Esophagus (tissue), 2 donors: ENCODE data around the gene UBE2Q1. TPM values are rescaled to one million over a fixed set of nuclear protein-coding genes. Genes with fewer than 3 reads are reported as not detected.

ENCODE experiments used
- H3K27ac ChIP-seq, 2 donors: one replicate each; pipeline ENCODE4 v1.5.1; 2013; ENCODE audit warnings: low read depth in 2 of 2, mild to moderate bottlenecking in 2 of 2, inconsistent platforms in 1 of 2, low read length in 1 of 2, moderate library complexity in 1 of 2
- H3K27me3 ChIP-seq, 2 donors: one replicate each; pipeline ENCODE4 v1.6.1; 2013; ENCODE audit warnings: low read length in 2 of 2, control low read depth in 1 of 2, mild to moderate bottlenecking in 1 of 2; ENCODE audit not compliant: insufficient read depth in 2 of 2, control insufficient read depth in 1 of 2
- H3K36me3 ChIP-seq, 2 donors: one replicate each; pipeline ENCODE4 v1.6.1; 2013; ENCODE audit warnings: low read length in 1 of 2; ENCODE audit not compliant: control insufficient read depth in 2 of 2, insufficient read depth in 2 of 2
- H3K4me1 ChIP-seq, 2 donors: one replicate each; pipeline ENCODE4 v1.6.1; 2013; ENCODE audit warnings: low read length in 1 of 2; ENCODE audit not compliant: control insufficient read depth in 2 of 2, insufficient read depth in 2 of 2
- H3K4me3 ChIP-seq, 2 donors: one replicate each; pipeline ENCODE4 v1.5.1; 2013; ENCODE audit warnings: low read length in 2 of 2, mild to moderate bottlenecking in 2 of 2, low read depth in 1 of 2, moderate library complexity in 1 of 2
- H3K9me3 ChIP-seq, 2 donors: one replicate each; pipeline ENCODE4 v1.6.1; 2013; ENCODE audit warnings: mild to moderate bottlenecking in 2 of 2, low read depth in 1 of 2, low read length in 1 of 2, moderate library complexity in 1 of 2; ENCODE audit not compliant: control insufficient read depth in 2 of 2, insufficient read depth in 1 of 2
- WGBS, 2 donors: extraction: QIAGEN DNeasy Blood & Tissue Kit; methylation state at CpG; one replicate each; pipeline ENCODE4 v1.1.7; 2013; 5-methylcytosine and 5-hydroxymethylcytosine counted together
- polyA plus RNA-seq, 2 donors: library from polyadenylated mRNA; stranded (reverse); fragments of 200-250 nt; gene quantifications; one replicate each; pipeline ENCODE4 v1.2.3, GENCODE V29; 2013
- donor health status: healthy with polysubstance abuse.
- donor health status: Bipolar disorder and iron deficiency.

UBE2Q1 gene
- polyA plus RNA-seq, 2 donors = 23.5 to 24.7 TPM

DNA sequence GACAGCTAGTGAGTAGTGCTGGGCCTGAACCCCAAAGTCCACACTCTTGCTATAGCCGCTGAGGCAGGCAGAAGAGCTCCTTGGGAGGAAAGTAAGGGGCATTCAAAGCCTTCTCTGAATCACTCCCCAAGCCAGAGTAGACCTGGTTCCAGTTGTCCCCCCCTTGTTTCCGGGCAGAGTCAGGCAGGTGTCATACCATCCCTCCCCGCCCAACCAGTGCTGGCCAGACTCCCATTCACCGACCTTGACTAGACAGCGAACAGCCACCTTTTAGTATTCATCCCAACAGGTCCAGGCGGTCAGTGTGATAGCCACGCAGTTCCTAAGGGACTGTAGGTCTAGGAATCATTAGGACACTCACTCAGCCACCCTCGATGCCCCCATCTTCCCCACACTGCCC, 20.9 kb upstream of the UBE2Q1 start:
- H3K36me3 ChIP-seq = peaks cover 23 to 31% of the 10 kb centered on the region in 2 donors
- H3K4me1 ChIP-seq = peaks cover 0 to 1% of the 10 kb centered on the region in 2 donors
- no peaks in the 10 kb centered on the region for H3K27me3 ChIP-seq
- no peak overlapping the region for H3K4me3 ChIP-seq
- H3K27ac ChIP-seq = no peak overlapping the region
- no peaks in the 10 kb centered on the region for H3K9me3 ChIP-seq
- 77 to 87% methylated on average over 8 of the region's 8 CpGs for WGBS, 2 donors

DNA sequence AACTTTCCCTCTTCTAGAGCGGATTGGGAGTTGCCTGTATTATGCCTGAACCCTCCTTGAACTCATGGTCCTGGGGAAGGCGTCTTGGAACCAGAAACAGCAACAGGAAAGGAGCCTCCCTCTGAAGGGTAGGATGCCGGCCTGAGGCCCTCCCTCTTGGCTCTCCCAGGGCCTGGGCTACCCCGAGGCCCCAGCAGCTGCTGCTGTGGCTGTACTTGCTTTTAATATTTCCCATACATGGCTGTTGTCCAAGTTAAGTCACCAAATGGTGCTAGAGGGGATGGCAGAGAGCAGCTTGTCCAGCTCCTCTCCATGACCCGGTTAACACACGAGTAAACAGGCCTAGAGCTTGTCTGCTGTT, 19.6 kb upstream of the UBE2Q1 start:
- 30 to 45% methylated on average over 6 of the region's 6 CpGs for WGBS, 2 donors
- H3K27ac ChIP-seq = no peak overlapping the region
- H3K36me3 ChIP-seq = peaks cover 23 to 26% of the 10 kb centered on the region in 2 donors
- peaks cover 0 to 1% of the 10 kb centered on the region in 2 donors for H3K4me1 ChIP-seq
- H3K9me3 ChIP-seq = no peaks in the 10 kb centered on the region
- H3K4me3 ChIP-seq = no peak overlapping the region
- H3K27me3 ChIP-seq = no peaks in the 10 kb centered on the region

DNA sequence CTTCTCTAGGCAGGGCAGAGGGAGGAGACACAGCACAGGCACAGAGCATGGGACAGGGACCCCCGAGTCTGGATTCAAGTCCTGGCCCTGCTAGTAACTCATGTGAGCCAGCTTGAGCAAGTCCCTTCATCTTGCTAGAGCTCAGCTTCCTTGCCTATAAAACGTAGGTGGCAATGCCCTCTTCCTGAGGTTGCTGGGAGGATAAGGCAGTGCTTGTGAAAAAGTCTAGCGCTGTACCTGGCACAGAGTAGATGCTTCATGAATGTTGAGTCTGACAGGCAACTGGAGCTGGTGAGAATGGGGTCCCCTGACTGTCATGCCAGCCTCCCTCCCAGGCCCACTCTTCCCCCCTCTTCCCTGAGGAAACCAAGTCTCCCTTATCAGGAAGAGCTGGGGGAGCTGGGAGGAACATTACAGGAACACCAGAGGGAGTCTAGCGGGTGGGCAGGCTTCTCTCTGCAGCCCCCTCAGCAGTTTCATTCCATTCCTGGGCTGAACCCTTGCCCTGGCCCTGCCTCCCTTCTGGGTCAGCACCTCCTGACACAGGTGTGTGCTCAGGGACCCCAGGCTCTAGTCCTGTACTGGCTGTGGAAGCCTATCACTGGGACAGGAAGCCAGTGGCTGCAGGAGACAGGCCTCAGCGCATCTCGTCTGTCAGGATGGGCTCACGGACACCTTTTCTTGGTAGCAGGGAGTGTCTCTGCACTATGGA, 19.0 kb upstream of the UBE2Q1 start:
- Histone ChIP-seq H3K27ac (peak overlapping the region in 1 of 2 donors; percentile 5), H3K9me3 (no peaks in the 10 kb centered on the region), H3K4me1 (peaks cover 0 to 1% of the 10 kb centered on the region in 2 donors), H3K4me3 (no peak overlapping the region), H3K36me3 (peaks cover 20 to 21% of the 10 kb centered on the region in 2 donors), H3K27me3 (no peaks in the 10 kb centered on the region)
- 66 to 74% methylated on average over 7 of the region's 7 CpGs for WGBS, 2 donors

DNA sequence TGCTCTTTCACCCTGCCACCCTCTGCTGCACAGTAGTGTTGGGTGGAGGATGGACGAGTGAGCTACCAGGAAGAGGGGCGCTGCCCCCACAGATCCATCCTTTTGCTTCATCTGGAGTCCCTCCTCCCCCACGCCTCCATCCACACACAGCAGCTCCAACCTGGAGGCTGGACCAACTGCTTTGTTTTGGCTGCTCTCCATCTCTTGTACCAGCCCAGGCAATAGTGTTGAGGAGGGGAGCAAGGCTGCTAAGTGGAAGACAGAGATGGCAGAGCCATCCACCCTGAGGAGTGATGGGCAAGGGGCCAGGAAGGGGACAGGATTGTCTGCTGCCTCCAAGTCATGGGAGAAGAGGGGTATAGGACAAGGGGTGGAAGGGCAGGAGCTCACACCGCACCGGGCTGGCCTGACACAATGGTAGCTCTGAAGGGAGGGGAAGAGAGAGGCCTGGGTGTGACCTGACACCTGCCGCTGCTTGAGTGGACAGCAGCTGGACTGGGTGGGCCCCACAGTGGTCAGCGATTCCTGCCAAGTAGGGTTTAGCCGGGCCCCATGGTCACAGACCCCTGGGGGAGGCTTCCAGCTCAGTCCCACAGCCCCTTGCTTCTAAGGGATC, 17.6 kb upstream of the UBE2Q1 start:
- Histone ChIP-seq H3K36me3 (peaks cover 13 to 17% of the 10 kb centered on the region in 2 donors), H3K27me3 (no peaks in the 10 kb centered on the region), H3K4me1 (peaks cover 0 to 1% of the 10 kb centered on the region in 2 donors), H3K9me3 (no peaks in the 10 kb centered on the region), H3K27ac (no peak overlapping the region), H3K4me3 (no peak overlapping the region)
- WGBS, 2 donors = 79 to 81% methylated on average over 8 of the region's 8 CpGs

DNA sequence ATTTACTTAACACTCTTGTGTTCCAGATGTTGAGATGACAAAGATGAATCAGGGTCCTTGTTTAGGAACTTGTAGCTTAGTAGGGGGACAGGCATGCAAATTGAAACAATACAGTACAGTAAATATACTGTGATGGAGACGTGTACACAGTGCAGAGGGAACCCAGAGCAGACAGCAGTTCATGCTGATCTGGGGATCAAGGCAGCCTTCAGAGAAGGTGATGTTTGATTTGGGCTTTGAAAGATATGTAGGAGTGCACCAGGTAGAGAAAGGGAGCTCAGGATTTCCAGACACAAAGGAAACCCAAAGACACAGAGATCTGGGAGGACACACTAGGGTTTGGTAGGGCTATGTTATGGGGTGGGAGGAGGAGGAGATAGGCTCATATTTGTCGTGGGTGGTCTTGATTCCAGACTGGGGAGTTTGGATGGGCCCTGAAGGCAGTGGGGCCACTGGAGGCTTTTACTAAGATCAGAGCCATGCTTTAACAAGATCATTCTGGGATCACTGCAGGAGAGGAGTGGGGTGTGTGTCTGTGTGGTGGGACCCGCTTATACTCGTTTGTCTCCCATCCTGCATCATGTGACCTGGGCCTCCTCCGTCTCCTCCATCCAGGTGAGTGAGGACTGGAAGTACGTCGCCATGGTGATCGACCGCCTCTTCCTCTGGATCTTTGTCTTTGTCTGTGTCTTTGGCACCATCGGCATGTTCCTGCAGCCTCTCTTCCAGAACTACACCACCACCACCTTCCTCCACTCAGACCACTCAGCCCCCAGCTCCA, 16.9 kb upstream of the UBE2Q1 start:
- Histone ChIP-seq H3K27ac (no peak overlapping the region), H3K9me3 (no peaks in the 10 kb centered on the region), H3K36me3 (peaks cover 9 to 16% of the 10 kb centered on the region in 2 donors), H3K4me1 (peaks cover 0 to 1% of the 10 kb centered on the region in 2 donors), H3K27me3 (no peaks in the 10 kb centered on the region), H3K4me3 (no peak overlapping the region)
- 73 to 78% methylated on average over 10 of the region's 10 CpGs for WGBS, 2 donors

DNA sequence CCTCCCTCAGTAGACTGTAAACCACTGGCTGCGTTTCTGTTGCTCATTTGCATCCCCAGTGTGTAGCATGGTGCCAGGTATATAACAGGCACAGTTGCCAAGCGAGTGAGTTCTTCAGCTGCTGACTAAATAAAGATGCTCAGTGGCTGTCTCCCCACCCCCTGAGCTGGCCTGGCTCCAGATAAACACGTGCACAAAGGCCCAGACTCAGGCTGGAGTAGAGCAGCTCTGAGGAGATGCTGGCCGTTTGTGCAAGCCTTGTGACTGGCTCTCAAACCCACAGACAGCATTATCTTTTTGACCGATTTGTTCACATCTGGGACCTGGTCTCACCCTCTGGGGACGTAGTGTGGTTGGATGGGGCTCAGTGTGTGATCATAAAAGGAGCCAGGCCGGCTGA, 16.3 kb upstream of the UBE2Q1 start:
- 19 to 20% methylated on average over 7 of the region's 7 CpGs for WGBS, 2 donors
- Histone ChIP-seq H3K36me3 (peaks cover 6 to 10% of the 10 kb centered on the region in 2 donors), H3K9me3 (no peaks in the 10 kb centered on the region)

DNA sequence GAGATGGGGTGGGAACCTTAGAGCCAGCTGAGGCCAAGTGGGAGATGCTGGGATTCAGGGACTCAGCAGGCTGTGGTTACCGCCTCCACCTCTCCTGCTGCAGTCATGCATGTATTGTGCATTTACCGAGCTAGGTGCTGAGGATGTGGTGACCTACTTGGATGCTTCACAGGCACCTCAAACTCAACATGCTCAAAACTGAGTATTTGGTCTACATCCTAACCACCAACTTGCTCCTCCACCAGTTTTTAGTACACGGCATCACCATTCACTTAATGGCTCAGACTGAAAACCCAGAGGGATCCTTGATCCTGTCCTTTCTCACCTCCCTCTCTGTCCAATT, 14.7 kb upstream of the UBE2Q1 start:
- H3K36me3 ChIP-seq = no peaks in the 10 kb centered on the region
- H3K9me3 ChIP-seq = no peaks in the 10 kb centered on the region
- peaks cover 2 to 4% of the 10 kb centered on the region in 2 donors for H3K4me1 ChIP-seq
- 77 to 79% methylated on average over 3 of the region's 3 CpGs for WGBS, 2 donors
- no peak overlapping the region for H3K4me3 ChIP-seq
- no peak overlapping the region for H3K27ac ChIP-seq
- no peaks in the 10 kb centered on the region for H3K27me3 ChIP-seq

More for the DNA sequence above, 16.3 kb upstream of the UBE2Q1 start:
- Histone ChIP-seq H3K27ac (no peak overlapping the region), H3K4me3 (no peak overlapping the region), H3K4me1 (peaks cover 0 to 1% of the 10 kb centered on the region in 2 donors), H3K27me3 (no peaks in the 10 kb centered on the region)

DNA sequence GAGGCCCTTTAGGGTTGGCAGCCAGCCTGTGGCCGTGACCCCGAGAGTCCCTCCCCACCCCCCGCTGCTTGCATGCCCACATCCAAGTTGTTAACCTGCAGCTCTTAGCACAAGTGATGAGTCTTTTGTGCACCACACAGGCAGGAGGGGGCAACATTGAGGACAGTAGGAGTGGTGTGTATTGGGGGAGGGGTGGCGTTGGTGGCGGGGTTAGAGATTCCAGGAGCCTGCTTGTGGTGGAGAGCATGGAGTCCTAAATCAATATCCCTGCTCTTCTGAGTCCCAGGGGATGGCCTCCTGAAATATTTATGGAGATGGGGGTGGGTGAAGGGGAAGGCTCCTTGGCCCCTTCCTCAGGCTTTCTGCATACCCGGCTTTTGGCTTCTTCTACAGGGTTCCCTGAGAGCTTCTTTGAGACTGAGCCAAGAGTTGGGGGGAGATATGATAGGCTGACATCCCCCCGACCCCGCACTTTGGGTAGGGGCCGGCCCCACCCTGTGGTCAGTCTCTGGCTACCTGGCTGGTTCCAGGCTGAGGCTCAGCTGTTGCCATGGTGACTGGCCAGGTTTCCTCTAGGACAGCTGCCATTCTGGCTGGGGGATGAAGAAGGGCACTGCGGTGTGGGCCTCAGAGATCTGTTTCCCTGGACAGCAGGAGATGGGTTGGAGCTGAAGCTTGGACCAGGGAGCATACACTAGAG, 14.2 kb upstream of the UBE2Q1 start:
- Histone ChIP-seq H3K9me3 (no peaks in the 10 kb centered on the region), H3K27ac (no peak overlapping the region), H3K4me3 (no peak overlapping the region), H3K36me3 (no peaks in the 10 kb centered on the region), H3K4me1 (peaks cover 5 to 7% of the 10 kb centered on the region in 2 donors), H3K27me3 (no peaks in the 10 kb centered on the region)
- WGBS, 2 donors = 72 to 77% methylated on average over 10 of the region's 10 CpGs

DNA sequence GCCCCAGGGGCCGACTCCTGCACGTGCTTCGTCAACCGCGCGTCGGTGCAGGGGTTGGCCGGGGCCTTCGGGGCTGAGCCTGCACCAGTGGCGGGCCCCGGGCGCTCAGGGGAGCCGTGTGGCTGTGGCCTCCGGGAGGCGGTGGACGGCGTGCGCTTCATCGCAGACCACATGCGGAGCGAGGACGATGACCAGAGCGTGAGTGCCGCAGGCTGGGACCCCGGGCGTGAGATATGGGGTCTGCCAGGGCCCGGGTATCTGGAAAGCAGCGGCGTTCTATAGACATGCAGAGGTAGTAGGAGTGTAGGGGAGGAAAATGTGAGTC, 13.5 kb upstream of the UBE2Q1 start:
- Histone ChIP-seq H3K36me3 (no peaks in the 10 kb centered on the region), H3K4me3 (no peak overlapping the region), H3K4me1 (peaks cover 8 to 11% of the 10 kb centered on the region in 2 donors), H3K27me3 (no peaks in the 10 kb centered on the region), H3K27ac (no peak overlapping the region), H3K9me3 (no peaks in the 10 kb centered on the region)
- WGBS, 2 donors = 93% methylated on average over 24 to 29 of the region's 29 CpGs
